DMS53 treated with DMSO at 0.1 percent for 48 hours (cell line): ENCODE measurements around the gene ROBO1.

ENCODE experiments used
- DNase-seq: peaks from one replicate; lab custom pipeline; 2025; ENCODE audit not compliant: unreplicated experiment; lab: John Stamatoyannopoulos, UW

ROBO1 gene

GRCh38 chr3:79027593-79027992 lies 740.2 kb downstream of the ROBO1 start:
- no peak for DNase-seq

- DNase-seq, result no peak
Measured at GRCh38 chr3:79019924-79020173, 747.9 kb downstream of the ROBO1 start.

- no peak for DNase-seq
Measured at GRCh38 chr3:79019137-79019923, 748.5 kb downstream of the ROBO1 start.

- no peak for DNase-seq
Measured at GRCh38 chr3:79018671-79019136, 749.1 kb downstream of the ROBO1 start.

GRCh38 chr3:79018265-79018664 lies 749.5 kb downstream of the ROBO1 start:
- no peak for DNase-seq

- DNase-seq, result no peak
Measured at GRCh38 chr3:79016587-79017376, 751.0 kb downstream of the ROBO1 start.

- DNase-seq, result no peak
Measured at GRCh38 chr3:79015854-79016253, 751.9 kb downstream of the ROBO1 start.

- no peak for DNase-seq
Measured at GRCh38 chr3:79012946-79013362, 754.8 kb downstream of the ROBO1 start.

GRCh38 chr3:79012530-79012913 lies 755.3 kb downstream of the ROBO1 start:
- DNase-seq, result no peak

GRCh38 chr3:79011821-79012529 lies 755.8 kb downstream of the ROBO1 start:
- DNase-seq, result no peak

- DNase-seq, result no peak
Measured at GRCh38 chr3:79009861-79010260, 757.9 kb downstream of the ROBO1 start.

GRCh38 chr3:79006077-79006476 lies 761.7 kb downstream of the ROBO1 start:
- no peak for DNase-seq

- DNase-seq, result no peak
Measured at GRCh38 chr3:79005084-79005483, 762.7 kb downstream of the ROBO1 start.

GRCh38 chr3:79003994-79004393 lies 763.8 kb downstream of the ROBO1 start:
- no peak for DNase-seq

GRCh38 chr3:79002465-79003372 lies 765.1 kb downstream of the ROBO1 start:
- no peak for DNase-seq

GRCh38 chr3:79001255-79001654 lies 766.5 kb downstream of the ROBO1 start:
- DNase-seq, result no peak

GRCh38 chr3:78999139-78999538 lies 768.7 kb downstream of the ROBO1 start:
- no peak for DNase-seq

- no peak for DNase-seq
Measured at GRCh38 chr3:78995087-78995486, 772.7 kb downstream of the ROBO1 start.

GRCh38 chr3:78994174-78995027 lies 773.4 kb downstream of the ROBO1 start:
- no peak for DNase-seq

GRCh38 chr3:78993375-78993774 lies 774.4 kb downstream of the ROBO1 start:
- no peak for DNase-seq
